Nucleus accumbens (tissue), 56 donors: ENCODE data around the gene ARFGEF3.
"Not testable (repeated sequence)": the region's sequence is repeated elsewhere in the genome, so short reads cannot be mapped to it uniquely, and the experiment has no call there.

ENCODE experiments used
- DNase-seq, 56 donors: peaks; one replicate each; lab custom pipeline; 2025; lab: John Stamatoyannopoulos, UW

ARFGEF3 gene

DNA sequence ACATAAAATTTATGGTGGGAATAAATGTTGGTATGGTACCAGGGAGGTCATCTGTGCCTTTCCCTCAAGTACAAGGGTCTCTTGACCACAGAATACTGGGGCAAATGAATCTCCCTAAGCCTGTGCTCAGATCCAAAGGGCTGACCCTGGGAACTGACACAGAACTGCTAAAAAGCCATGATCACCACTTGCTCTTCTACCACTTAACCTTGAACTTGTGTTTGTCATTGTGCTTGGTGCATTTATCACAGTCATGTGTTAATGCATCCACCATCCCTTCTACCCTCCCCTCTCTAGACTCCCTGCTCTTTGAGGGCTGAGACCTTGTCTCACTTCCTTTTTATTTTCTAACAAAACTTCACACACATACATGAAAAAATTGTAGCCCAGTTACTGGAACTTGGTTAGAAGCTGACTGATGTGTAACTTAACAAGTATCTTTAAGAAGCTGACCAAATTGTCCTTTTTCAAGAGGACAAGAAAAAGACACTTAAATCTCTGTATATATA is 102.7 kb downstream of the ARFGEF3 start:
- no peak for DNase-seq

DNA sequence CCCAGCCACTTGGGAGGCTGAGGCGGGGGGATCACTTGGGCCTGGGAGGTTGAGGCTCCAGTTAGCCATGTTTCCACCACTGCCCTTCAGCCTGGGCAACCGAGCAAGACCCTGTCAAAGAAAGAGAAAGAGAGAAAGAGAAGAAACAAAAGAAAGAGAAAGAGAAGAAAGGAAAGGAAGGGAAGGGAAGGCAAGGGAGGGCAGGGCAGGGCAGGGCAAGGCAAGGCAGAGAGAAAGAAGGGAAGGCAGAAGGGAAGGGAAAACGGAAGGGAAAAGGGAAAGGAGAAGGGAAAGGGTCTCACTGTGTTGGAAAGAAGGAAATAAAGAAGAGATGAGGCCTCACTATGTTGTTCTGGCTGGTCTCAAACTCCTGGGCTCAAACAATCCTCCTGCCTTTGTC is 104.4 kb downstream of the ARFGEF3 start:
- DNase-seq, result no peak

DNA sequence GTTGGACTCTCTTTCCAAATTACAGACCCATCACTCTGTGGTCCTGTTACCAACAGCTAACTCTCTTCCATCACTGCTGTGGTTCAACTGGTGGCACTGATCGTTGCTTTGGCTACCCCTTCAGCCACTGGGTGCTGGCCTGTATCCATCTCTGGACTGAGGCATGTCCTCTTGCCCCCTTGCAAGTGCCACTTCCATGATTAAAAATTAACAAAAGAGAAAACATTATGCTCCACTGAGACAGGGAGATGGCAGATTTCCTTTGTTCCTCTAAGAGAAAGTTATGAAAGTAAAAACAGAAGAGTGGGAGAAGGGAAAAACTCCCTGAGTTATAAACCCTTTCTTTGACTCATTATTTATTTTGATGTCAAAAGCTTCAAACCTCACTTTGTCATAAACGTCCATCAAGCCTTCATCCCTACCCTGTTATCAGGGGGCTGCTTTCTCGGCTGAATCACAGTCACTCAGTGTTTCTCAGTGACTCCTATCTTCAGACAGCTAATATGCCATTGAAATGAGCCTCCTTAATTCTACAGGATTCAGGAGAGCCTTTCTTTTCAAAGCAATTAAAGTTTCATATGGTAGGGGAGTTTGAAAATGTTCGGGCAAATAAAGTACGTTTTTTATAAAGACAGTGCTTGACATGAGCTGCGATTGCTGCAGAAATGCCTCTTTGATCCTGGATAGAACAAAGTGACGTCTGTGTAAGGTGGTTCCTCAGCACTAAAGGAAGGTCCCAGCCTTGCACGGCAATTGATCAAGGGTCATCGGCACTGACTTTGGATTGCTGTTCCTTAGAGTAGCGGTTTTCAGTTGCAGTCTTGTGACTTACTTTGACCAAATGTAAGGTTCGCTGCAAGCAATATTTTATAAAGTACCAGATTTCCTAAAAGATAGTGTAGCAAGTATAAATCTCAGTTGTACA is 106.5 kb downstream of the ARFGEF3 start:
- no peak for DNase-seq

DNA sequence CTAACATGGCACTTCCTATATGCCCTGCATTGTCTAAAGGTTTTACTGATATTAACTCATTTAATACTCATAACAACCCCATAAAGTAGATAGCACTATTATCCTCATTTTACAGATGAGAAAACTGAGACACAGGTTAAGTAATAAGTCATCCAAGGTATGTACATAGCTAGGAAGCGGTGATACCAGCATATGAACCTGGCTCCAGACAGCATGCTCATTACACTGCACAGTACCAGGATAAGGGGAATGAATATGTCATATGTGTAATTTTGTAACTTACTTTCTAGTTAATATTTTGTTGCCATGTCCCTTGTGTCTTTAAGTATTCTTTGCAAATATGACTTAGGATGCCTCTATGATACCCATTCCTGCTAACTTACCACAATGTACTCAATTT is 109.7 kb downstream of the ARFGEF3 start:
- DNase-seq, result no peak

DNA sequence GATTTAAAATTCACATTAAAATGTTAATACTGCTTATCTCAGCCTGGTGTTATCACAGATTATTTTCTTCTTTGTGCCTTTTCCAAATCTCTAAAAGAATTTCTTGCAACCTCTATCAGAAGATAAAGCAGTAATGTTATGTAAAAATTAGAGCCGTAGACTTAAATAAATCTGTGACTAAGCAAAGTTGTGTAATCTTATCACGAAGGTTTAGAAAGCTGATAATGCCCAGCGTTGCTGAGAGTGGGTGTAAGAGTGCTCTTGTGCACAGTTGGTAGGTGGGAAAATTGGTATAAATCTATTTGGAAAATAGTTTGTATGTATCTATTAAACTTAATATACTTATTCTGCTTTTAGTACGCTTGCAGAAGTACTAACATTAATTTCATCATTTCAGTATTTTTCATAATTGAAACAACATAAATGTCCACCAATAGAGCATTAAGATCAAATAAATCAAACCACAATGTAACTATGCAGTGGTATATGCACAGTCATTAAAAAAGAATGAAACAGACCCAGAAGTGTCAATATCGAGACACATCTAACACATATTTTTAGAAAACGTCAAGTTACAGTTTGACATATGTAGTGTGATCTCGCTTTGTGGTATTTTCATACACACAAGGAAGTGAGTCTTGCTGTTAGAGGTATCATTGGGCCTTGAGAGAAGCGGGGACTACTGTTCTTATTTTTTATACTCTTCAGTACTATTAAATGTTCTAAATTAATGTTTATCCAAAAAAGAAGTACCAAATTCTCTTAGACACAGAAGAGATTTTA is 111.0 kb downstream of the ARFGEF3 start:
- DNase-seq, result no peak

DNA sequence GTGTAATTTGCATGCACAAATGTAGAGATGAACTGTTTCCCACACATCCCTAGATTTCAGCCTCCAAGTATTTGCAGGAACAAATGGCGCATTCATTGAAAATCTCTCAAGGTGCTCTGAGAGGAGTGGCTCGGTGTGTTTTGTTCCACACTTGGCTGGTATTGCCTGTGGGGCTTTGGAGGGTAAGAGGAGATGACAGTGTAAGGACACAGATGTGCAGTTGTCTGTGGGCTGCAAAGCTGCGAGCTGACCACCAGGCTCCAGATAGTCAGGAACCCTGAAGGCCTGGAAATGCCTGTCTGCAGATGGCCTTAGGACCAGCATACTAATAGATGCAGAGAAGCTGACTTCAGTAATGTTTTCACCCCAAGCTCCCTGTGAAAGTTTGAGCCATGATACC is 114.2 kb downstream of the ARFGEF3 start:
- DNase-seq, result no peak

DNA sequence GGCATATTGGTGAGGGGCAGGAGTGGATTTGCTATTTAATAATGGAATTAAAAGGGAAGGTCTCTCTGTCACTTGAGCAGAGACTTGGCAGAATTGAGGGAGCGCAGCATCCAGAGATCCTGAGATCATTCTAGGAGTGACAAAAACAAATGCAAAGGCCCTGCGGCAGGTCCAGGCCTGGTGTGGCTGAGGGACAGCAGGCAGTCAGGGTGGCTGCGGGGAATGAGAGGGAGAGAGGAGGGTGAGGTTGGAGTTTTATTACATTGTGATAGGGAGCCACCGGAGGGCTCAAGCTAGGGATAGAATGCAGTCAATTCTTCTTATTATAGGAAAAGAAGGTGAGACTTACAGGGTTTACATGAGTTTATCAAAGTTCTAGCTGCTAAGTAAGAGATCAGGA is 116.1 kb downstream of the ARFGEF3 start:
- DNase-seq, result no peak

DNA sequence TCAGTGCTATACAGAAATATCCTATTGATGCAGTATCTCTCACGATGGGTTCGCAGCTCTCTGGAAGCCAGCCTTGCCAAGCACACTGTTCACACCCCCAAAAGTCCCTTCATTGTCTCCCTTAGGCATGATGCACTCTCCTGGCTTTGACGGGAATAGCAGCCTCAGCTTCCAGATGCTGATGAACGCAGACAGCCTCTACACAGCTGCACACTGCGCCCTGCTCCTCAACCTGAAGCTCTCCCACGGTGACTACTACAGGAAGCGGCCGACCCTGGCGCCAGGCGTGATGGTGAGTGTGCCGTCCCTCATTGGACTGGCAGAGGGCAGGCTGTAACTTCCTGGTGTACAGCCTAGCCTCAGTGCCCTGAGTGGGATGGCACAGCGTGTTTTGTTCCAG is 116.6 kb downstream of the ARFGEF3 start:
- peak in 47 of 56 donors; percentile 8 to 83 (median 47) for DNase-seq

DNA sequence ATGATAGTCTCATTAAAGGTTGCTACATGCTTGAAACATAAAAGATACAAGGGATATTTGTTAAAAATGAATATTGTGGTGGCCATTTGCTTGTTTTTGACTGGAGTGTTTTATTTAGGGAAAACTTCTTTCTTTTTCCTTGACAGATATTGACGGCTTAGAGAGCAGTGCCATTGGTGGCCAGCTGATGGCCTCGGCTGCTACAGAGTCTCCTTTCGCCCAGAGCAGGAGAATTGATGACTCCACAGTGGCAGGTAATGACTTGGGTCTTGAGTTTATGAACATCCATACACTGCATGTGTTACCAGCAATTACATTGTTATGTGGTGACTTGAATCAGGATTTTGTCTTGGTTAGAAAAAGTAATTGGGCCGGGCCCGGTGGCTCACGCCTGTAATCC is 124.1 kb downstream of the ARFGEF3 start:
- DNase-seq, result no peak

DNA sequence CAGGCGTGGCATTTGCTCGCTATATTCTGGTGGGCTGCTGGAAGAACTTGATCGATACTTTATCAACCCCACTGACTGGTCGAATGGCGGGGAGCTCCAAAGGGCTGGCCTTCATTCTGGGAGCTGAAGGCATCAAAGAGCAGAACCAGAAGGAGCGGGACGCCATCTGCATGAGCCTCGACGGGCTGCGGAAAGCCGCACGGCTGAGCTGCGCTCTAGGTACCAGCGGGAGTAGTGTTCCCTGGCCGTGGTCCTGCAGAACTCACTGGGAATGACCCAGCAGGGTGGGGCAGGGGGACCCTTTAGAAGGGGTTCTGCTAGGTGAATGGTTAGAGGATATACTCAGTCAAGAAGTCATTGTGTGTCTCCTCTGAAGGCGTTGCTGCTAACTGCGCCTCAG is 125.0 kb downstream of the ARFGEF3 start:
- no peak for DNase-seq

DNA sequence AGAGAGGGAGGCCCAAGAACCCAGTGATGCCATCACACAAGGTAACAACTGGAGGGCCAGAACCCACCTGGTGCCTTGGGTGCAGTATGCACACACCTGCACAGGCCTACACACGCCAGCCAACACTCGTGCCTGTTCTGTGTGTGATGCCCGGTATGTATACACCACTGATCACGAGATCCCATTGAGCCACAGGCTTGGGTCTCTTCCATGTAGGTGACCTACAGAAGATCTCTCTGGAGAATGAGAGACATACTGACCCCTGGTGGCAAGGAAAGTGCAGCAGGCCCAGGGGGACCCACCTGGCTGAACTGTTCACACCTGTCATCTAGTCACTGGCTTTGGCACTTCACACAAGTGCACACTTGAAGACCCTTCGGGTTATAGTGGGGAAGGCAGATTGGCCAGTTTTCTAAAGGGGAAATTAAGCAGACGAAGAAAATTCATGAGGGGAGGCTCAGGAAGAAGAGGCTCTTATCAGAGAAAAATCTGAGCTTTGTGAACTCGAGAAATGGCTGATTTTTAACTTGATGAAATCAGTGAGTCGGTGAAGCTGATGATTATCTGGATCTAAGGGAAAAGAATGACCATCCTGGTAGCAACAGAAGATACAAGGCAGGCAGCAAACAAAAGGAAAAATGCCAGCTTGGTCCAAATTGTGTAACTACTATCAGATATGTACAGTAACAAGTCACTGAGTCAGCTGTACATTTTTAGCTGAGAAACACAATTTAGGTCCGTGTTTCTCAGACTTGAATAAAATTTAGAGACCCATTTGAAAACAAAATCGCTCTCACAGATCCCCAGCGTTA is 125.6 kb downstream of the ARFGEF3 start:
- peak in 3 of 56 donors; percentile 11 to 49 (median 12) for DNase-seq

DNA sequence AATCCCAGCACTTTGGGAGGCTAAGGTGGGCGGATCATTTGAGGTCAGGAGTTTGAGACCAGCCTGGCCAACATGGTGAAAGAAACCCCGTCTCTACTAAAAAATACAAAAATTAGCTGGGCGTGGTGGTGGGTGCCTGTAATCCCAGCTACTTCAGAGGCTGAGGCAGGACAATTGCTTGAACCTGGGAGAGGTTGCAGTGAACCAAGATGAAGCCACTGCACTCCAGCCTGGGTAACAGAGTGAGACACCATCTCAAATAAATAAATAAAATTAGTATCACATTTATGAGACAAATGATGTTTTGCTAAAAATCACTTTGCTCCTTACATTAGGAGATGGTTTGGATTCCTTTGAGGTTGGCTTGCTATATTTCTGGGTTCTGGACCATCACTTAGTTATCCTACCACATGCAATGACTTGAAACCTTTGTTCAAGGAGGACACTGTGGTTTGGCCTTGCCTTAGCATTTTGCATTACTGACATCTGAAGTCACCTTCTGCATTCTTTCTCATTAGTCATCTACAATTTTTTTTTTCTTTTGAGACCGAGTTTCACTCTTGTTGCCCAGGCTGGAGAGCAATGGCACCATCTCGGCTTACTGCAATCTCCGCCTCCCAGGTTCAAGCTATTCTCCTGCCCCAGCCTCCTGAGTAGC is 126.8 kb downstream of the ARFGEF3 start:
- not testable (repeated sequence) for DNase-seq

DNA sequence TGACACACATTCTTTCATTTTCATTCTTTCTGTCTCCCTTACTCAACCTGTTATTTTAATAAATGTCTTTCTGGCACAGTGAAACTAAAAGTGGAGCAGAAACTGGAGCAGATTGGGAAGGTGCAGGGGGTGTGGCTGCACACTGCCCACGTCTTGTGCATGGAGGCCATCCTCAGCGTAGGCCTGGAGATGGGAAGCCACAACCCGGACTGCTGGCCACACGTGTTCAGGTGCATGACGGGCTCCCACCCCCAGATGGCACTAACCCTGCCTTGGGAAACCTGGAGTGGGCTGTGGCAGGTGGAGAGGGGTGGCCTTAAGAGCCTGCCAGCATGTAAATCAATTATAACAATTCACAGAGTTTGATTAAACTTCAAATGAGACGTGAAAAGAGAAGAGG is 128.0 kb downstream of the ARFGEF3 start:
- no peak for DNase-seq

DNA sequence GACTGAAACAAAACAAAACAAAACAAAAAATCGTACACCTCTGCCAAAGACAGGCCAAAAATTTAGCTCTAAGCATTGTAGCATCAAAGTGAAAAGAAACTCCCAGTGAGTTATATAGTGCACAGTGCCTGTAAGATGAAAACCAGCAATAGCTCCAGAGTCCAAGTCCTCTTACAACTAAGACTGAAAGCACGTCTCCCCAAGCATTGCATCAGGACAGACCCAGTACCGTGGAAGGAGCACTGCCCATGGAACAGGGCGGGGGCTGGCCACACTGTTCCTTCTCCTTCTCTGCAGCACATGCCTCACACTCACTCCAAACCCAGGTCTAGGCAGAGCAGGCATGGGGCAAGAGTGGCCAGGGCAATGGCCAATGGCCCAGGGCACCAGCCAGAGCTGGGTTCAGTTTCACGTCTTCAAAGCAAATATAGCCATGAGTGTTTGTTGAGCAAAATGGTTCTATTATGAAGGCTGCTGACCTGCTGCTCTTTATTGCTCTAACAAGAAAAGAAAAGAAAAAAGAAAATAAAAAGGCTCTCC is 128.8 kb downstream of the ARFGEF3 start:
- DNase-seq, result no peak

DNA sequence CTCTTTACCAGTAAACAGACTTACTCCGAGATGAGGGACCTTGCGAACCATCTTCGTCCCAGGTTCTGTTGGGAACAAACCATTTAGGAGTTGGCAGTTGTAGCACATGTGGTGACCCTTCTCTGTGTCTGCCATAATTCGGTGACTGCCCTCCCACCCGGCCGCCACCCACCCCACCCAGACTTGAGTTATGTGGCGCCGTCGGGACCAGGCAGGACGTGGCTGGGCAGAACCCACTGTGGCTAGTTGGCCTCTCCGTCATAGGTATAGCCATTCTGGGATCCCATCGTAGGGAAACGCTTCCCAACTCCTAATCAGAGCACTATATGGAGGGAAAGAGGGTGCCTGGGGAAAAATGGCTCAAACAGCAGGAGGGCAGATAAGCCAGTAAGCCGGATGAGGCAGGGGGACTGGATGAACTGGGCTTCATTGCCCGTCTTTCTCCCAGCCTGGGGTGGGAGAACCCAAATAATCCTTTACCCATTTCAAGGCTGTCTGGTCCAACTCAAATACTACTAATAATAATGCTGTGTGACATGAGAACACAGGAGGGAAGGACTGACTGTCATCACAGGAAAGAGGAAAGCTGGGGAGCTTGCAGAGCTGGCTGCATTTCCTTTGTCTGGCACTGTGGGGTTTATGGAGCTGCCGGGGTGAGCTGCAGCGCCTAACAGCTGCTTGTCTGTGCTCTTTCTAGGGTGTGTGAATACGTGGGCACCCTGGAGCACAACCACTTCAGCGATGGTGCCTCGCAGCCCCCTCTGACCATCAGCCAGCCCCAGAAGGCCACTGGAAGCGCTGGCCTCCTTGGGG is 129.5 kb downstream of the ARFGEF3 start:
- peak in 1 of 56 donors; percentile 12 for DNase-seq

DNA sequence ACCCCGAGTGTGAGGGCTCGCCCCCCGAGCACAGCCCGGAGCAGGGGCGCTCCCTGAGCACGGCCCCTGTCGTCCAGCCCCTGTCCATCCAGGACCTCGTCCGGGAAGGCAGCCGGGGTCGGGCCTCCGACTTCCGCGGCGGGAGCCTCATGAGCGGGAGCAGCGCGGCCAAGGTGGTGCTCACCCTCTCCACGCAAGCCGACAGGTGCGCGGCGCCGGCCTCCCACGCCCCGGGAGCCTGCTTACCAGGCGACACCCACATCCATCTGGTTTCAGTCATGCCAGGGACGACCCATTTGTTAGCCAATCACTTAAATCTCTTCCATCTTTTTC is 130.1 kb downstream of the ARFGEF3 start:
- DNase-seq, result no peak

DNA sequence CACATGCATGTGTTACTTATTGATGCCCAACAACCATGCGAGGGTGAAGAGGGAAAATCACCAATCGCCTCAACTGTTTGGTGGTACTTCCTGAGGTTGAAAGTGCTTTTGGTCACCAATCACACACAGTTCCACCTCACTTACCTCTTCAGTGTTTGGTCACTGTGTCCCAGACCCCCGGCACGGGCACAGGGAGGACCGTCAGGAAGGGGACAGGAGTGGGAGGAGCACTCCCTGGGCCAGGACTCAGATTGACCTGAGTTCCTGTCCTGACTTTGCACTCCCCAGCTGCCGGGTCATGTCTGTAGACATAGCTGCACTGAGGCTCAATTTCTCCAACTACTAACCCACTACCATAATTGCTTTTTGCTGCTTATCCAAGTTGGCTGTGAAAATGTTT is 130.7 kb downstream of the ARFGEF3 start:
- DNase-seq, result no peak

DNA sequence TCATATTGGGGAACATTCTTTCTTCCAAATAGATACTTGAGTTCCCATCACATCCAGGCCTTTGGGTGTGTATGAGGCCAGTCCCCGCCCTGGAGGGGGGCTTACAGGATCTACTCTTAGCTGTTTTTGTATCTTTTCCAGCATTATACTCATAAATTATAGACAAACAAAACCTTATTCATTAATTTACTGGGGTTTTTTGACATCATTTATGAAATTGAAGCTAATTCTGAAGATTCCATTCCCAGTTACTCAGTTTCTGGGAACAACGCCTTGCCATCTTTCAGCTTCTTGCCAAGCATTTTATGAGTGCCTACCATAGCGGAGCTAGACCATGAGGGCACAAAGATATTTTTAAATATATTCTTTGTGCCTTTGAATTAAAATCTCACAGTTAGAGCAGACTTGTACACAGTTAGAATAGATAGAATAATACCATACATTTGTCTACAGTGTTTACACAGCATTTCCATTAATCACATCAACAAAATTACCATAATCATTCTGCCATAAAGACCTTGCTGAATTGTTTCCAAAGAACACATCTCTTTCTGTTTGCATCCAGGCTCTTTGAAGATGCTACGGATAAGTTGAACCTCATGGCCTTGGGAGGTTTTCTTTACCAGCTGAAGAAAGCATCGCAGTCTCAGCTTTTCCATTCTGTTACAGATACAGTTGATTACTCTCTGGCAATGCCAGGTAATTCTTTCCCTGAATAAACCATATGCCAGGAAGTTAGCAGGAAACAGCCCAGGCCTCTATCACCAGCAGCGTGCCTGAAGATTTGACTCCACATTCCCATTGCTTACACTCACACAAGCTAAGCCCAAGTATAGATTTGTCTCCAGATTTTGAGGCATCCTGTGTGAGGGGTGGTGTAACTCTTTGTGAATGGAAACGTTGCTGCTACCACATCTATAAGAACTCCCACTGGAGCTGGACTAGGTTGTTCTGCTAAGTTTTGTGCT is 132.0 kb downstream of the ARFGEF3 start:
- DNase-seq, result no peak
